SK-N-SH treated with all-trans-retinoic acid at 6 μM for 48 hours (cell line): ENCODE data around the gene RP9.

ENCODE experiments used
- BACH2 ChIP-seq: fragments of 250-450 bp; sonication (Bioruptor Pico); IDR thresholded peaks from 2 replicates; pipeline ENCODE4 v1.9.0; 2021; ENCODE audit warnings: mild to moderate bottlenecking, borderline replicate concordance
- TCF4 ChIP-seq: fragments of 250-450 bp; sonication (Bioruptor Pico); IDR thresholded peaks from 2 replicates; pipeline ENCODE4 v1.8.0; 2021; ENCODE audit warnings: mild to moderate bottlenecking, moderate library complexity, borderline replicate concordance
- ZFP30 ChIP-seq: fragments of 450-650 bp; formaldehyde crosslinking; IDR thresholded peaks from 2 replicates; pipeline ENCODE4 v1.5.0; 2022; ENCODE audit warnings: mild to moderate bottlenecking, moderate library complexity
- TF ChIP-seq, protein P1 (sequence below): fragments of 250-450 bp; sonication (Bioruptor Pico); IDR thresholded peaks from 2 replicates; pipeline ENCODE4 v1.5.1; 2020; ENCODE audit warnings: low read depth, mild to moderate bottlenecking, moderate library complexity
- TF ChIP-seq, protein P2 (sequence below): fragments of 250-450 bp; sonication (Bioruptor Pico); IDR thresholded peaks from 2 replicates; pipeline ENCODE4 v1.5.0; 2020; ENCODE audit warnings: mild to moderate bottlenecking, moderate library complexity
- TF ChIP-seq, protein P3 (sequence below): fragments of 250-450 bp; sonication (Bioruptor Pico); IDR thresholded peaks from 2 replicates; pipeline ENCODE4 v1.8.0; 2020; ENCODE audit warnings: mild to moderate bottlenecking, moderate library complexity, borderline replicate concordance

DNA sequence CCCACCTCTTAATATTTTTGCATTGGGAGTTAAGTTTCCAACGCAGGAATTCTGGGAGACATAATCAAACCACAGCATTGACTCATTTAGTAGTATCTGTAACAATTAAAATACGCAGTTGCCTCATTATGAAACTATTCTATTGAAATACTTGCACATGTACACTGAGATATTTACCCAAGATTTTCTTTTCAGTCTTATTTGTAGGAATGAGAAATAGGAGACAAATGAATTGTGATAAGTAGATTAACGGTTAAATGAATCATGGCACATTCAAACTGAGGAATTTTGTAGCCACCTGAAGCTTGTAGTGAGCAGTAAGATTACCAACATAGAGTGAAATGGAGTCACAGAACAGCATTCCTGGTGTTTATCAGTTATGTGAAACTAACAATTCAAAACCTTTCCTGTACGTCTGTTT lies 18.1 kb downstream of the RP9 start:
- TF ChIP-seq BACH2 (CRISPR knock-in tag) (no peak), ZFP30 (CRISPR knock-in tag) (no peak), TCF4 (CRISPR knock-in tag) (no peak)
- TF ChIP-seq, protein P1, sequence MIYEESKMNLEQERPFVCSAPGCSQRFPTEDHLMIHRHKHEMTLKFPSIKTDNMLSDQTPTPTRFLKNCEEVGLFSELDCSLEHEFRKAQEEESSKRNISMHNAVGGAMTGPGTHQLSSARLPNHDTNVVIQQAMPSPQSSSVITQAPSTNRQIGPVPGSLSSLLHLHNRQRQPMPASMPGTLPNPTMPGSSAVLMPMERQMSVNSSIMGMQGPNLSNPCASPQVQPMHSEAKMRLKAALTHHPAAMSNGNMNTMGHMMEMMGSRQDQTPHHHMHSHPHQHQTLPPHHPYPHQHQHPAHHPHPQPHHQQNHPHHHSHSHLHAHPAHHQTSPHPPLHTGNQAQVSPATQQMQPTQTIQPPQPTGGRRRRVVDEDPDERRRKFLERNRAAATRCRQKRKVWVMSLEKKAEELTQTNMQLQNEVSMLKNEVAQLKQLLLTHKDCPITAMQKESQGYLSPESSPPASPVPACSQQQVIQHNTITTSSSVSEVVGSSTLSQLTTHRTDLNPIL (CRISPR knock-in tag), result no peak
- TF ChIP-seq, protein P2, sequence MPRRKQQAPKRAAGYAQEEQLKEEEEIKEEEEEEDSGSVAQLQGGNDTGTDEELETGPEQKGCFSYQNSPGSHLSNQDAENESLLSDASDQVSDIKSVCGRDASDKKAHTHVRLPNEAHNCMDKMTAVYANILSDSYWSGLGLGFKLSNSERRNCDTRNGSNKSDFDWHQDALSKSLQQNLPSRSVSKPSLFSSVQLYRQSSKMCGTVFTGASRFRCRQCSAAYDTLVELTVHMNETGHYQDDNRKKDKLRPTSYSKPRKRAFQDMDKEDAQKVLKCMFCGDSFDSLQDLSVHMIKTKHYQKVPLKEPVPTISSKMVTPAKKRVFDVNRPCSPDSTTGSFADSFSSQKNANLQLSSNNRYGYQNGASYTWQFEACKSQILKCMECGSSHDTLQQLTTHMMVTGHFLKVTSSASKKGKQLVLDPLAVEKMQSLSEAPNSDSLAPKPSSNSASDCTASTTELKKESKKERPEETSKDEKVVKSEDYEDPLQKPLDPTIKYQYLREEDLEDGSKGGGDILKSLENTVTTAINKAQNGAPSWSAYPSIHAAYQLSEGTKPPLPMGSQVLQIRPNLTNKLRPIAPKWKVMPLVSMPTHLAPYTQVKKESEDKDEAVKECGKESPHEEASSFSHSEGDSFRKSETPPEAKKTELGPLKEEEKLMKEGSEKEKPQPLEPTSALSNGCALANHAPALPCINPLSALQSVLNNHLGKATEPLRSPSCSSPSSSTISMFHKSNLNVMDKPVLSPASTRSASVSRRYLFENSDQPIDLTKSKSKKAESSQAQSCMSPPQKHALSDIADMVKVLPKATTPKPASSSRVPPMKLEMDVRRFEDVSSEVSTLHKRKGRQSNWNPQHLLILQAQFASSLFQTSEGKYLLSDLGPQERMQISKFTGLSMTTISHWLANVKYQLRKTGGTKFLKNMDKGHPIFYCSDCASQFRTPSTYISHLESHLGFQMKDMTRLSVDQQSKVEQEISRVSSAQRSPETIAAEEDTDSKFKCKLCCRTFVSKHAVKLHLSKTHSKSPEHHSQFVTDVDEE, result no peak
- TF ChIP-seq, protein P3, sequence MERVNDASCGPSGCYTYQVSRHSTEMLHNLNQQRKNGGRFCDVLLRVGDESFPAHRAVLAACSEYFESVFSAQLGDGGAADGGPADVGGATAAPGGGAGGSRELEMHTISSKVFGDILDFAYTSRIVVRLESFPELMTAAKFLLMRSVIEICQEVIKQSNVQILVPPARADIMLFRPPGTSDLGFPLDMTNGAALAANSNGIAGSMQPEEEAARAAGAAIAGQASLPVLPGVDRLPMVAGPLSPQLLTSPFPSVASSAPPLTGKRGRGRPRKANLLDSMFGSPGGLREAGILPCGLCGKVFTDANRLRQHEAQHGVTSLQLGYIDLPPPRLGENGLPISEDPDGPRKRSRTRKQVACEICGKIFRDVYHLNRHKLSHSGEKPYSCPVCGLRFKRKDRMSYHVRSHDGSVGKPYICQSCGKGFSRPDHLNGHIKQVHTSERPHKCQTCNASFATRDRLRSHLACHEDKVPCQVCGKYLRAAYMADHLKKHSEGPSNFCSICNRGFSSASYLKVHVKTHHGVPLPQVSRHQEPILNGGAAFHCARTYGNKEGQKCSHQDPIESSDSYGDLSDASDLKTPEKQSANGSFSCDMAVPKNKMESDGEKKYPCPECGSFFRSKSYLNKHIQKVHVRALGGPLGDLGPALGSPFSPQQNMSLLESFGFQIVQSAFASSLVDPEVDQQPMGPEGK (CRISPR knock-in tag), result no peak
